ENCODE measurements around the gene TLE2. TPM values are rescaled to one million over a fixed set of nuclear protein-coding genes. Genes with fewer than 3 reads are reported as not detected.

Gene TLE2
- total and polyA plus RNA-seq, 2 donors (not counting 3 experiments of a cell fraction or from before 2014, with no cell fraction given) = 32.0 to 38.8 TPM

- Histone ChIP-seq H3K9me3 (replicated peaks; ENCODE audit: control insufficient read depth, insufficient read depth, low read length) (no peaks in the 10 kb centered on the region), H3K4me3 (replicated peaks in 1 of 3; ENCODE audit: insufficient read depth in 1 of 3, low read depth in 1 of 3, low read length in 3 of 3) (no peak overlapping the region), H3K4me2 (ENCODE audit: insufficient read depth, low read length) (no peak overlapping the region), H3K9me1 (replicated peaks; ENCODE audit: control insufficient read depth, extremely low read depth, insufficient read depth, low read length) (no peaks in the 10 kb centered on the region), H3K9ac (replicated peaks; ENCODE audit: extremely low read depth, insufficient read depth, low read length) (no peak overlapping the region), H4K20me1 (replicated peaks; ENCODE audit: control insufficient read depth, extremely low read depth, insufficient read depth, low read length) (no peaks in the 10 kb centered on the region), H3K27me3 (ENCODE audit: control insufficient read depth in 2 of 2, insufficient read depth in 2 of 2, low read length in 2 of 2) (peaks cover 1 to 8% of the 10 kb centered on the region in 2 experiments), H3K4me1 (ENCODE audit: control insufficient read depth, extremely low read depth, insufficient read depth, low read length) (peaks cover 14% of the 10 kb centered on the region), H2AFZ (ENCODE audit: low read depth, low read length) (no peak overlapping the region), H3K79me2 (ENCODE audit: control insufficient read depth, insufficient read depth, low read length) (no peaks in the 10 kb centered on the region), H3K27ac (ENCODE audit: insufficient read depth, low read depth, low read length) (no peak overlapping the region), H3K36me3 (ENCODE audit: control insufficient read depth in 2 of 2, extremely low read depth in 1 of 2, insufficient read depth in 2 of 2, low read length in 2 of 2) (no peaks in the 10 kb centered on the region)
- intact Hi-C loops (cut with micrococcal nuclease) (loop anchor here (2.0 kb wide), 2 partner anchors 57 to 61 kb away; partner anchors contain the start of genes GNA11 and TLE6), dilution Hi-C loops (cut with MboI; ENCODE audit: extremely low pct_ligation_motif_present, low sequenced_read_pairs) (no loop called here)
- no peak for TF ChIP-seq FOS (IDR thresholded peaks at IDR 0.05; ENCODE audit: borderline replicate concordance, insufficient read depth, low read length)
- TF ChIP-seq CTCF (IDR thresholded peaks at IDR 0.05; ENCODE audit: extremely low read depth in 1 of 2, insufficient read depth in 1 of 2, low read depth in 1 of 2, low read length in 2 of 2) = no peak
- no peak for TF ChIP-seq GATA2 (IDR thresholded peaks at IDR 0.05; ENCODE audit: insufficient read depth, insufficient read length, low read depth, low read length)
- no peak for TF ChIP-seq POLR2AphosphoS5 (IDR thresholded peaks at IDR 0.05; ENCODE audit: insufficient read depth, low read depth, low read length)
- TF ChIP-seq MYC (IDR thresholded peaks at IDR 0.05; ENCODE audit: low read depth, low read length) = no peak
- no peak for TF ChIP-seq JUN (IDR thresholded peaks at IDR 0.05; ENCODE audit: borderline replicate concordance, insufficient read depth, insufficient read length, low read depth)
- TF ChIP-seq EZH2 (IDR thresholded peaks at IDR 0.05; ENCODE audit: borderline replicate concordance, low read depth, low read length, severe bottlenecking) = no peak
- TF ChIP-seq POLR2A (IDR thresholded peaks at IDR 0.05; ENCODE audit: low read depth, low read length) = no peak
- no peak for TF ChIP-seq MAX (IDR thresholded peaks at IDR 0.05; ENCODE audit: insufficient read depth, insufficient read length)
- POLR2A ChIA-PET = no interaction called here
- CTCF ChIA-PET = no interaction called here
- BruUV-seq (replicated peaks) = no TSS peak
- FAIRE-seq (peak; percentile 44), DNase-seq (ENCODE audit: low read depth, low spot score) (no peak)
Observed at GRCh38 chr19:3033595-3034405, 4.7 kb upstream of the TLE2 start.

Measured in endothelial cell of umbilical vein (primary cell).